ENCODE results near the gene TACR2.

DNA sequence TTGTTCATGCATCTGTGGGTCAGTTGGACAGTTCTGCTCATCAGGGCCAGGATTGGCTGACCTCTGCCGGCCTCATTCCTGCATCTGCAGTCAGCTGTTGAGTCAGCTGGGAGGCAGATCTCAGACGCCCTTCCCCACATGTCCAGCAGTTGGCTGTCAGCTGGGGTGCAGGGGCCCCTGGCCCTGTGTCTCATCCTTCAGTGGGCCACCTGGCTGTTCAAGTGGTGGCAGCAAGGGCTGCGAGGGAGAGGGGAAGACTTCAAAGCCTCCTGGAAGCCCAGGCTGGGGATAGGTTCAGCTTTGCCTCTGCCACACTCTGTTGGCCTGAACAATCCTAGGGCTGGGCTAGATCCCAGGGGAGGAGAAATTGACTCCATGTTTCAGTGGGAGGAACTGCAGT lies 33.2 kb downstream of the TACR2 start:
- TF ChIP-seq, protein P1, sequence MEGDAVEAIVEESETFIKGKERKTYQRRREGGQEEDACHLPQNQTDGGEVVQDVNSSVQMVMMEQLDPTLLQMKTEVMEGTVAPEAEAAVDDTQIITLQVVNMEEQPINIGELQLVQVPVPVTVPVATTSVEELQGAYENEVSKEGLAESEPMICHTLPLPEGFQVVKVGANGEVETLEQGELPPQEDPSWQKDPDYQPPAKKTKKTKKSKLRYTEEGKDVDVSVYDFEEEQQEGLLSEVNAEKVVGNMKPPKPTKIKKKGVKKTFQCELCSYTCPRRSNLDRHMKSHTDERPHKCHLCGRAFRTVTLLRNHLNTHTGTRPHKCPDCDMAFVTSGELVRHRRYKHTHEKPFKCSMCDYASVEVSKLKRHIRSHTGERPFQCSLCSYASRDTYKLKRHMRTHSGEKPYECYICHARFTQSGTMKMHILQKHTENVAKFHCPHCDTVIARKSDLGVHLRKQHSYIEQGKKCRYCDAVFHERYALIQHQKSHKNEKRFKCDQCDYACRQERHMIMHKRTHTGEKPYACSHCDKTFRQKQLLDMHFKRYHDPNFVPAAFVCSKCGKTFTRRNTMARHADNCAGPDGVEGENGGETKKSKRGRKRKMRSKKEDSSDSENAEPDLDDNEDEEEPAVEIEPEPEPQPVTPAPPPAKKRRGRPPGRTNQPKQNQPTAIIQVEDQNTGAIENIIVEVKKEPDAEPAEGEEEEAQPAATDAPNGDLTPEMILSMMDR (conservative IDR thresholded peaks at IDR 0.05 in 1 of 2, IDR thresholded peaks at IDR 0.05 in 1 of 2; ENCODE audit: extremely low read depth in 1 of 2, insufficient read depth in 1 of 2, low read depth in 1 of 2, low read length in 2 of 2) = peak in 1 of 2 donors; percentile 13
- TF ChIP-seq EZH2 (IDR thresholded peaks at IDR 0.05; ENCODE audit: borderline replicate concordance, low read length) = no peak

Measured in mammary epithelial cell (primary cell).